A172 (cell line): ENCODE results near the gene DNMBP. TPM values are rescaled to one million over a fixed set of nuclear protein-coding genes. Genes with fewer than 3 reads are reported as not detected.
"Not testable (repeated sequence)": the region's sequence is repeated elsewhere in the genome, so short reads cannot be mapped to it uniquely, and the experiment has no call there.

ENCODE experiments used
- DNase-seq: peaks from one replicate; pipeline ENCODE4 v3.0.0-alpha.2; 2015; ENCODE audit warnings: low spot score
- total RNA-seq: library from RNA; depleted of rRNA; stranded (reverse); fragments of >200 nt; shearing (Covaris generic); gene quantifications from 2 replicates; pipeline ENCODE4 v1.2.3, GENCODE V29; 2014

DNMBP gene
- total RNA-seq, 1 experiment from 2014 or later = 17.4 TPM

GRCh38 chr10:99914236-99914635, 95.5 kb downstream of the DNMBP start:
- DNase-seq = no peak

GRCh38 chr10:99913831-99914235, 95.9 kb downstream of the DNMBP start:
- no peak for DNase-seq

GRCh38 chr10:99912041-99912440, 97.7 kb downstream of the DNMBP start:
- no peak for DNase-seq

GRCh38 chr10:99908512-99908911, 101.2 kb downstream of the DNMBP start:
- DNase-seq = no peak

- DNase-seq = peak; percentile 70
Observed at GRCh38 chr10:99906470-99906869, 103.3 kb downstream of the DNMBP start.

GRCh38 chr10:99905971-99906370, 103.8 kb downstream of the DNMBP start:
- no peak for DNase-seq

GRCh38 chr10:99895867-99896266, 113.9 kb downstream of the DNMBP start:
- DNase-seq = no peak

GRCh38 chr10:99895066-99895465, 114.7 kb downstream of the DNMBP start:
- not testable (repeated sequence) for DNase-seq

- DNase-seq = no peak
Observed at GRCh38 chr10:99894613-99895012, 115.1 kb downstream of the DNMBP start.

GRCh38 chr10:99888622-99889021, 121.1 kb downstream of the DNMBP start:
- no peak for DNase-seq

GRCh38 chr10:99883523-99883922, 126.2 kb downstream of the DNMBP start:
- DNase-seq = no peak

GRCh38 chr10:99881371-99881770, 128.4 kb downstream of the DNMBP start:
- no peak for DNase-seq

GRCh38 chr10:99880080-99880835, 129.5 kb downstream of the DNMBP start:
- DNase-seq = no peak

GRCh38 chr10:99875473-99875872, 134.3 kb downstream of the DNMBP start:
- no peak for DNase-seq

- no peak for DNase-seq
Observed at GRCh38 chr10:99874341-99875085, 135.2 kb downstream of the DNMBP start.

GRCh38 chr10:99873846-99874245, 135.9 kb downstream of the DNMBP start:
- DNase-seq = no peak

GRCh38 chr10:99872367-99873162, 137.2 kb downstream of the DNMBP start:
- peak; percentile 33 for DNase-seq

- peak; percentile 73 for DNase-seq
Observed at GRCh38 chr10:99870123-99870730, 139.5 kb downstream of the DNMBP start.

- DNase-seq = no peak
Observed at GRCh38 chr10:99869581-99870122, 140.1 kb downstream of the DNMBP start.

- DNase-seq = not testable (repeated sequence)
Observed at GRCh38 chr10:99867250-99867649, 142.5 kb downstream of the DNMBP start.

GRCh38 chr10:99863535-99864240, 146.1 kb downstream of the DNMBP start:
- peak; percentile 93 for DNase-seq
